Natural killer cell (primary cell): ENCODE data around the gene ZC3HAV1. TPM values are rescaled to one million over a fixed set of nuclear protein-coding genes. Genes with fewer than 3 reads are reported as not detected.
"Not testable (repeated sequence)": the region's sequence is repeated elsewhere in the genome, so short reads cannot be mapped to it uniquely, and the experiment has no call there.

ENCODE experiments used
- ATAC-seq, 3 donors: fragments of 150-1000 bp in 2 of 3; fragments of 200-7000 bp in 1 of 3; cut with Tn5 transposase; 1 replicate in 1 of 3; 2 replicates in 2 of 3; pipeline ENCODE4 v1.10.0; 2021; ENCODE audit warnings: mild to moderate bottlenecking in 2 of 3, moderate library complexity in 2 of 3
- DNase-seq, 2 donors: peaks; one replicate each; pipeline versions ENCODE4 v3.0.0 to v3.0.0-alpha.2; 2013 to 2021; ENCODE audit warnings: mixed read lengths in 1 of 2
- H3K27ac ChIP-seq: one replicate; pipeline ENCODE4 v1.5.1; 2013; ENCODE audit warnings: mild to moderate bottlenecking, low read length
- H3K27me3 ChIP-seq: one replicate; pipeline ENCODE4 v1.6.1; 2013; ENCODE audit warnings: low read length; ENCODE audit not compliant: control insufficient read depth, insufficient read depth
- H3K36me3 ChIP-seq: one replicate; pipeline ENCODE4 v1.6.1; 2013; ENCODE audit warnings: low read length; ENCODE audit not compliant: control insufficient read depth, insufficient read depth
- H3K4me1 ChIP-seq: one replicate; pipeline ENCODE4 v1.6.1; 2013; ENCODE audit warnings: low read length; ENCODE audit not compliant: control insufficient read depth, insufficient read depth
- H3K4me3 ChIP-seq: one replicate; pipeline ENCODE4 v1.5.1; 2013; ENCODE audit warnings: low read length
- H3K9me3 ChIP-seq: one replicate; pipeline ENCODE4 v1.6.1; 2013; ENCODE audit warnings: low read length; ENCODE audit not compliant: control insufficient read depth, insufficient read depth
- H3K27ac Mint-ChIP-seq, 2 donors: one replicate each; pipeline ENCODE4 v1.8.0; 2022; ENCODE audit warnings: mild to moderate bottlenecking in 2 of 2, mixed read lengths in 2 of 2, moderate library complexity in 1 of 2
- H3K27me3 Mint-ChIP-seq, 2 donors: one replicate each; pipeline ENCODE4 v1.8.0; 2022; ENCODE audit warnings: low read depth in 2 of 2, mixed read lengths in 2 of 2
- H3K36me3 Mint-ChIP-seq: one replicate; pipeline ENCODE4 v1.8.0; 2022; ENCODE audit warnings: mixed read lengths
- H3K4me1 Mint-ChIP-seq, 2 donors: one replicate each; pipeline ENCODE4 v1.8.0; 2022; ENCODE audit warnings: mixed read lengths in 2 of 2
- H3K4me3 Mint-ChIP-seq: one replicate; pipeline ENCODE4 v1.8.0; 2022; ENCODE audit warnings: mild to moderate bottlenecking, moderate library complexity, mixed read lengths
- H3K9me3 Mint-ChIP-seq, 2 donors: one replicate each; pipeline ENCODE4 v1.8.0; 2022; ENCODE audit warnings: mixed read lengths in 2 of 2
- WGBS: methylation state at CpG from one replicate; pipeline ENCODE4 v1.1.7; 2013; ENCODE audit warnings: missing lambda C conversion rate; ENCODE audit not compliant: insufficient coverage; 5-methylcytosine and 5-hydroxymethylcytosine counted together
- intact Hi-C: fragments of 100-400 bp; cut with micrococcal nuclease; formaldehyde crosslinking; loops from one replicate; pipeline ENCODE4 v1.14.2; 2022
- total RNA-seq, 4 donors: library from RNA; stranded (reverse); fragments of 120-200 nt in 1 of 4; gene quantifications; one replicate each; pipeline versions ENCODE4 v1.2.3 to v1.2.4, GENCODE V29; 2013 to 2022
- TF ChIP-seq, protein P1 (sequence below): fragments of 200-600 bp; IDR thresholded peaks from one replicate; pipeline ENCODE4 v1.8.0; 2022; ENCODE audit warnings: antibody characterized with exemption

Gene ZC3HAV1
- total RNA-seq, 3 donors from 2014 or later (not counting 1 experiment from before 2014, with no cell fraction given): 129 to 153 (median 137) TPM

DNA sequence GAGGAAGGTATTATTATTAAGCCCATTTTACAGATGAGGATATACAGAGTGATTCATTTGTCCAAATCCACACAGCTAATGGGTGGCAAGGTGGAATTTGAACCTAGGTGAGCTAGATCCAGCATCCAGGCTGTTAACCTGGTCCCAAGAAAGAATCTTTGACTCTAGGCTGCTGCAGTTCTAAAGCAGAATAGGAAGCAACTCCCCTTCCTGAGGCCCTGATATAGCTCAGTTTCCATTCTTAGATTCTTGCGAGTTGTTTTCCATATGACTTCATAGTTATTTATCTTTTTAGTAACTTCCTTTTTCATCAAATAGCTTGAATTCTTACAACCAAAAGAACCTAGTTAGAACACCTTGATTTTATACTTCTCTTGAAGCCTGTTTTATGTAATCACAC is 49.6 kb downstream of the ZC3HAV1 start:
- Histone ChIP-seq H3K27ac (no peak overlapping the region), H3K27me3 (no peaks in the 10 kb centered on the region), H3K9me3 (no peaks in the 10 kb centered on the region), H3K4me1 (no peaks in the 10 kb centered on the region), H3K36me3 (peaks cover 85% of the 10 kb centered on the region), H3K4me3 (no peak overlapping the region)
- no peaks in the 10 kb centered on the region for H3K27me3 Mint-ChIP-seq
- H3K4me3 Mint-ChIP-seq: peak overlapping the region; percentile 28
- peaks cover 37% of the 10 kb centered on the region in 2 donors for H3K4me1 Mint-ChIP-seq
- intact Hi-C loops: no loop called here
- TF ChIP-seq, protein P1, sequence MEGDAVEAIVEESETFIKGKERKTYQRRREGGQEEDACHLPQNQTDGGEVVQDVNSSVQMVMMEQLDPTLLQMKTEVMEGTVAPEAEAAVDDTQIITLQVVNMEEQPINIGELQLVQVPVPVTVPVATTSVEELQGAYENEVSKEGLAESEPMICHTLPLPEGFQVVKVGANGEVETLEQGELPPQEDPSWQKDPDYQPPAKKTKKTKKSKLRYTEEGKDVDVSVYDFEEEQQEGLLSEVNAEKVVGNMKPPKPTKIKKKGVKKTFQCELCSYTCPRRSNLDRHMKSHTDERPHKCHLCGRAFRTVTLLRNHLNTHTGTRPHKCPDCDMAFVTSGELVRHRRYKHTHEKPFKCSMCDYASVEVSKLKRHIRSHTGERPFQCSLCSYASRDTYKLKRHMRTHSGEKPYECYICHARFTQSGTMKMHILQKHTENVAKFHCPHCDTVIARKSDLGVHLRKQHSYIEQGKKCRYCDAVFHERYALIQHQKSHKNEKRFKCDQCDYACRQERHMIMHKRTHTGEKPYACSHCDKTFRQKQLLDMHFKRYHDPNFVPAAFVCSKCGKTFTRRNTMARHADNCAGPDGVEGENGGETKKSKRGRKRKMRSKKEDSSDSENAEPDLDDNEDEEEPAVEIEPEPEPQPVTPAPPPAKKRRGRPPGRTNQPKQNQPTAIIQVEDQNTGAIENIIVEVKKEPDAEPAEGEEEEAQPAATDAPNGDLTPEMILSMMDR: no peak
- H3K9me3 Mint-ChIP-seq: no peaks in the 10 kb centered on the region
- 22% methylated on average over 1 of the region's 1 CpG for WGBS
- DNase-seq (no peak), ATAC-seq (no peak)
- peaks cover 20% of the 10 kb centered on the region for H3K36me3 Mint-ChIP-seq
- H3K27ac Mint-ChIP-seq: peak overlapping the region; percentile 81 to 82

DNA sequence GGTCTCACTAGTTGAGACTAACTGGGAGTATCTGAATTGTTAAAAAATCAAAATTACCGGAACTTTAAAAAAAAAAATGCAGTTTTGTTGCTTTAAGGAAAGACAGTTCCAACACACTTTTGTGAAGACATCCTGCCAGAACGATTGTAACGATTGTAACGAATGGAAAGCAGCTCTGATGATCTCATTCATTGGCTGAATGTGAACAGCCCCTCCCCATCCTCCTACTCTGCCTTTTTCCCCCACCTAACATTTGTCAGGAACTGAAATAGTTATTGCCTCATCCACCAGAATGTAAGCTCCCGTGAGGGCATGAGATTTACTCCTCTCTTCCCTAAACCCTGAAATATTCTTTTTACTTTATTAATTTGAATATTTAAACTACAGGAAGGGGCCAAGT is 50.6 kb downstream of the ZC3HAV1 start:
- H3K9me3 ChIP-seq: no peaks in the 10 kb centered on the region
- WGBS: 86% methylated on average over 4 of the region's 5 CpGs
- no peaks in the 10 kb centered on the region for H3K4me1 ChIP-seq
- TF ChIP-seq, protein P1: no peak
- Mint-ChIP-seq H3K4me1 (peaks cover 31 to 32% of the 10 kb centered on the region in 2 donors), H3K36me3 (peaks cover 22% of the 10 kb centered on the region), H3K27me3 (no peaks in the 10 kb centered on the region), H3K9me3 (no peaks in the 10 kb centered on the region), H3K4me3 (no peak overlapping the region), H3K27ac (no peak overlapping the region)
- no peaks in the 10 kb centered on the region for H3K27me3 ChIP-seq
- ATAC-seq (no peak), DNase-seq (no peak)
- H3K36me3 ChIP-seq: peaks cover 85% of the 10 kb centered on the region
- H3K4me3 ChIP-seq: no peak overlapping the region
- intact Hi-C loops: no loop called here
- H3K27ac ChIP-seq: no peak overlapping the region

GRCh38 chr7:139055674-139056073 is 53.8 kb downstream of the ZC3HAV1 start:
- H3K36me3 Mint-ChIP-seq: peaks cover 26% of the 10 kb centered on the region
- H3K27me3 ChIP-seq: no peaks in the 10 kb centered on the region
- no peaks in the 10 kb centered on the region for H3K9me3 ChIP-seq

DNA sequence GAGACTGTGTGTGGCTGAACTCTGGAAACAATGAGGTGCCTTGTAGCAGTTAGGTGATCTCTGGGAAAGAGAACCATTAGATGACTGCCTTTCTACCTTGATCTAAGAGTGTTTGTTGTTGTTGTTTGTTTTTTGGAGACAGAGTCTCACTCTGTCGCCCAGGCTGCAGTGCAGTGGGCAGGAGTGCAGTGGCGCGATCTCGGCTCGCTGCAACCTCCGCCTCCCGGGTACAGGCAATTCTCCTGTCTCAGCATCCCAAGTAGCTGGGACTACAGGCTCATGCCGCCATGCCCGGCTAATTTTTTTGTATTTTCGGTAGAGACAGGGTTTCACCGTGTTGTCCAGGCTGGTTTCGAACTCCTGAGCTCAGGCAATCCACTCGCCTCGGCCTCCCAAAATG is 54.9 kb downstream of the ZC3HAV1 start:
- not testable (repeated sequence) for H3K4me3 Mint-ChIP-seq
- Mint-ChIP-seq H3K27ac (peak overlapping the region; percentile 20 to 62), H3K36me3 (peaks cover 19% of the 10 kb centered on the region)

More at GRCh38 chr7:139055674-139056073, 53.8 kb downstream of the ZC3HAV1 start:
- Mint-ChIP-seq H3K9me3 (no peaks in the 10 kb centered on the region), H3K4me1 (peaks cover 8% of the 10 kb centered on the region in 2 donors), H3K4me3 (no peak overlapping the region), H3K27ac (peak overlapping the region; percentile 63 to 64), H3K27me3 (no peaks in the 10 kb centered on the region)
- H3K27ac ChIP-seq: no peak overlapping the region
- WGBS: 95% methylated on average over 1 of the region's 1 CpG
- H3K4me3 ChIP-seq: no peak overlapping the region
- H3K36me3 ChIP-seq: peaks cover 82% of the 10 kb centered on the region
- ATAC-seq: no peak
- no peaks in the 10 kb centered on the region for H3K4me1 ChIP-seq
- DNase-seq: no peak
- TF ChIP-seq, protein P1: no peak
- intact Hi-C loops: no loop called here

More for the DNA sequence above, 54.9 kb downstream of the ZC3HAV1 start:
- H3K4me3 ChIP-seq, ATAC-seq, H3K27me3 Mint-ChIP-seq, H3K4me1 Mint-ChIP-seq, H3K27me3 ChIP-seq, H3K9me3 Mint-ChIP-seq, intact Hi-C loops, DNase-seq, H3K4me1 ChIP-seq, H3K27ac ChIP-seq, H3K9me3 ChIP-seq: not testable (repeated sequence)
- H3K36me3 ChIP-seq: peaks cover 82% of the 10 kb centered on the region
- 97% methylated on average over 14 of the region's 14 CpGs for WGBS
